ENCODE data around the gene ATXN7L1. TPM values are rescaled to one million over a fixed set of nuclear protein-coding genes. Genes with fewer than 3 reads are reported as not detected.
A peak's percentile ranks its signal among the peaks of the same experiment; 100 is the strongest.

Gene ATXN7L1
- total RNA-seq, 3 donors from 2014 or later, result 19.7 to 29.5 (median 26.0) TPM

DNA sequence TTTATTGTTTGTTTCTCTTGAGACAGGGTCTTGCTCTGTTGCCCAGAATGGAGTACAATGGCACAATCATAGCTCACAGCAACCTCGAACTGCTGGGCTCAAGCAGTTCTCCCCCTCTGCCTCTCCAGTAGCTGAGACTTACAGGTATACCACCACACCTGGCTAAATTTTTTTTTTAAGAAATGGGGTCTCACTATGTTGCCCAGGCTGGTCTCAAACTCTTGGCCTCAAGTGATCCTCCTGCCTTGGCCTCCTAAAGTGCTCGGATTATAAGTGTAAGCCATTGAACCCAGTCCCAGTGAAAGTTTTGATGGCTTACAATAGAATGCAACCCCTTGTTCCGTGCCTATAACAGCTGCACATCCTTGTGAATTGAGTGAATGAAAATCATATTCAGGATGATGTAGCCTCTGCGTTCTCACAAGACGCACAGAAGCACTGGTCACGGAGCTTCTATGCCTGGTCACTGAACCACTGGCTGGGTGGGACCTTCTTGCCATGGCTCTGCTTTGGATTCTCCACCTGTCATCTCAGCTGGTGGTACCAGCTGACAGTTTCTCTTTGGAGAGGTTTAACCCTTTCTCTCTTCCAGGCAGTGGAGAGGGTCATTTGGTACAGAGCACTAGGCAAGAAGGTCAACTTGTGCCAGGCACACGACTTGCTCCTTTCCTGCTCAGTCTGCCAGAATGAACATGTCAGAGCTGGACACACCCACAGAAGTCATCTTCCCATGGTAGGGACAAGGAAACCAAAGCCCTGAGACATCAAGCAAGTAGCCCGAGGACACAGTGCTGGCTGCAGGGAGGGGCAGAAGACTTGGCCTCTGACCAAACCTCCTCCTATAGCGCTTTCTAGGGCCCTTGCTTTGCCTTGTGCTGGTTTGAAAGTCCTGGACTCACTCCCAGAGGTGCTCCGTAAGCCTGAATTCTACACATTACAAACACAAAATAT lies 89.6 kb downstream of the ATXN7L1 start:
- TF ChIP-seq, protein P1, sequence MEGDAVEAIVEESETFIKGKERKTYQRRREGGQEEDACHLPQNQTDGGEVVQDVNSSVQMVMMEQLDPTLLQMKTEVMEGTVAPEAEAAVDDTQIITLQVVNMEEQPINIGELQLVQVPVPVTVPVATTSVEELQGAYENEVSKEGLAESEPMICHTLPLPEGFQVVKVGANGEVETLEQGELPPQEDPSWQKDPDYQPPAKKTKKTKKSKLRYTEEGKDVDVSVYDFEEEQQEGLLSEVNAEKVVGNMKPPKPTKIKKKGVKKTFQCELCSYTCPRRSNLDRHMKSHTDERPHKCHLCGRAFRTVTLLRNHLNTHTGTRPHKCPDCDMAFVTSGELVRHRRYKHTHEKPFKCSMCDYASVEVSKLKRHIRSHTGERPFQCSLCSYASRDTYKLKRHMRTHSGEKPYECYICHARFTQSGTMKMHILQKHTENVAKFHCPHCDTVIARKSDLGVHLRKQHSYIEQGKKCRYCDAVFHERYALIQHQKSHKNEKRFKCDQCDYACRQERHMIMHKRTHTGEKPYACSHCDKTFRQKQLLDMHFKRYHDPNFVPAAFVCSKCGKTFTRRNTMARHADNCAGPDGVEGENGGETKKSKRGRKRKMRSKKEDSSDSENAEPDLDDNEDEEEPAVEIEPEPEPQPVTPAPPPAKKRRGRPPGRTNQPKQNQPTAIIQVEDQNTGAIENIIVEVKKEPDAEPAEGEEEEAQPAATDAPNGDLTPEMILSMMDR (IDR thresholded peaks at IDR 0.05), result no peak
- Histone ChIP-seq H3K9me3 (no peaks in the 10 kb centered on the region), H3K4me1 (ENCODE audit: low read depth) (peaks cover 15% of the 10 kb centered on the region), H3K4me3 (no peak overlapping the region), H3K36me3 (ENCODE audit: low read depth) (no peaks in the 10 kb centered on the region)
- DNase-seq (peak in 2 of 3 donors; percentile 34 to 46), ATAC-seq (peak; percentile 88)
- intact Hi-C loops (cut with DNase I, micrococcal nuclease), result no loop called here

DNA sequence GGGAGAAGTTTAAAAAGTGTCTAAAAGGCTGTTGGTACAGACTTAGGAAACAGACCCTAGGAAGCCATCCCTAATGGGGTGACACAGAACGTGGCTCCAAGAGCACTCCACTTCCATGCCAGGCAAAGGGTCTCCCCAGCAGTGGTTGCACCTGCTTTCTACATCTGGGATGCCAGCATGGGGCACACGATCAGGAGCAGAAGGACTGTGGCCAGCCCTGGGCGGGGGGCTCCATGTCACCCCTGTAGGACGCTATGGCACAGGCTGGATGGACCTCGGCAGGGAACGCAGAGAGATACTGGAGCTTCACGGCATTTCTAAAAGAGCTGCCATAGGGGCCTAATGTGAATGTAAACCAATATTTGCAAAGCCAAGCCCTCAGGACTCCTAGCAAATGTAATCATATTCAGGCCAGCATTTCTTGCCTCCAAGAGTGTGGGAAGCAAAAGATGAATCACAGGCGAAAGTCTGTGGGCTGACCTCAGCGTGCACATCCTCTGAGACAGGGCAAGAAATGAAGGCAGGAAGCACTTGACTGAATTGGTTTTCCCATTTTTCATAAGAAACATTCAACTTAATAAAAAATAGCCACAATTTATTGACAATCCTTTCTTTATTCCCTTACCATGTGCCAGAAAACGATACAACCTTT lies 93.9 kb downstream of the ATXN7L1 start:
- H3K9me3 ChIP-seq, result no peaks in the 10 kb centered on the region
- TF ChIP-seq, protein P1 (IDR thresholded peaks at IDR 0.05), result no peak
- DNase-seq, result no peak
- intact Hi-C loops (cut with DNase I, micrococcal nuclease), result no loop called here
- H3K4me1 ChIP-seq (ENCODE audit: low read depth), result peaks cover 4% of the 10 kb centered on the region
- no peak for ATAC-seq
- H3K36me3 ChIP-seq (ENCODE audit: low read depth), result no peaks in the 10 kb centered on the region
- no peak overlapping the region for H3K4me3 ChIP-seq

DNA sequence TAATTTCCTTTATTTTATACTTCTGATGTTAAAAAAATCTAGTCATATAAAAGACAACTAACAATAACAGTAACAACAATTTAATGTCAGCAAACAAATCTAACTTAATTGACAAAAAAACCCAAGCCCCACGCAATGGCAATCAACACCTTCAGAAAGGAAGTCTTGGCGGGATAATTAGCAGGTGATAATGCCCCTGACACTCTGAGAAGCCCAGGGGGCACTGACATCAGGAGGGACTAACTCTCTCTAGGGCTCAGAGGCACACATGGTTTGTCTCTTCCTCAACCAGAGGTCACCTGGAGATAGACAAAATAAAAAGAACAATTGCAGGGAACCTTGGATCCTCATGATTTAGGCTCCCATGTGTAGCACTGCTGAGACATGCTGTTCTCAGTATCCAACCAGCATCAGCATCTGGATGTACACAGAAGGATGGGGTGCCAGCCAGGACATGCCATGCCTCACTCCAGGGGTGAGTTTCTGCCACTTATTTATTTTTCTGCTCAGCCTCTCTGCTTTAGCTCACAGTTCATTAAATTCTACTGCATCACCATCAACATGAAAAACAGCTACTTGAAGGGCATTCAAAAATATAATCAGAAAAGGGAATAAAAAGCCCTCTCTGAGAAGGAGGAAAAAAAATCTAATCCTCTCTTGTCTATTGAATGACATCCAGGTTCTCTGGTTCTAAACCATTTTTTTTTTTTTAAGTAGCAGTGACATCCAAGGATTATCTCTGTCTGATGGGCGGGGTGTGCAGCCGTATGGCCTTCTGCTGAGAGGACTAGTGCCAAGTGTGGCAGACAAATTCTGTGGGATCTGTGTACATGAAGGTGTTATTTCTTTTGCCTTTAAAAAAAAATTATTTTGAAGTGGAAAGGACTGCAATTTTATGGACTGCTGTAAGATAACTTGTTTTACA lies 96.3 kb downstream of the ATXN7L1 start:
- Histone ChIP-seq H3K4me3 (no peak overlapping the region), H3K9me3 (no peaks in the 10 kb centered on the region), H3K4me1 (ENCODE audit: low read depth) (no peaks in the 10 kb centered on the region), H3K36me3 (ENCODE audit: low read depth) (no peaks in the 10 kb centered on the region)
- intact Hi-C loops (cut with DNase I, micrococcal nuclease), result no loop called here
- no peak for ATAC-seq
- no peak for DNase-seq
- TF ChIP-seq, protein P1 (IDR thresholded peaks at IDR 0.05), result no peak

GRCh38 chr7:105778956-105779355 lies 97.4 kb downstream of the ATXN7L1 start:
- Histone ChIP-seq H3K9me3 (no peaks in the 10 kb centered on the region), H3K4me1 (ENCODE audit: low read depth) (no peaks in the 10 kb centered on the region), H3K4me3 (no peak overlapping the region), H3K36me3 (ENCODE audit: low read depth) (no peaks in the 10 kb centered on the region)
- ATAC-seq (no peak), DNase-seq (no peak)
- TF ChIP-seq, protein P1 (IDR thresholded peaks at IDR 0.05), result no peak
- intact Hi-C loops (cut with DNase I, micrococcal nuclease), result no loop called here

Measured in mucosa of descending colon (tissue), 3 donors.